ENCODE data around the gene NOP53. TPM values are rescaled to one million over a fixed set of nuclear protein-coding genes. Genes with fewer than 3 reads are reported as not detected.
"Not testable (repeated sequence)": the region's sequence is repeated elsewhere in the genome, so short reads cannot be mapped to it uniquely, and the experiment has no call there.

NOP53 gene
- polyA plus RNA-seq, 10 donors: 398 to 594 (median 527) TPM

- DNase-seq: no peak
Observed at GRCh38 chr19:47750752-47751151, 5.4 kb downstream of the NOP53 start.

- DNase-seq: no peak
Observed at GRCh38 chr19:47752440-47753211, 7.3 kb downstream of the NOP53 start.

- DNase-seq: no peak
Observed at GRCh38 chr19:47754206-47755064, 9.1 kb downstream of the NOP53 start.

GRCh38 chr19:47755065-47755761, 9.9 kb downstream of the NOP53 start:
- DNase-seq: no peak

- DNase-seq: no peak
Observed at GRCh38 chr19:47755762-47756626, 10.6 kb downstream of the NOP53 start.

- DNase-seq: no peak
Observed at GRCh38 chr19:47756627-47756929, 11.2 kb downstream of the NOP53 start.

- no peak for DNase-seq
Observed at GRCh38 chr19:47756953-47757608, 11.7 kb downstream of the NOP53 start.

GRCh38 chr19:47757617-47758442, 12.5 kb downstream of the NOP53 start:
- DNase-seq: no peak

GRCh38 chr19:47758443-47758804, 13.1 kb downstream of the NOP53 start:
- DNase-seq: no peak

GRCh38 chr19:47760632-47760999, 15.3 kb downstream of the NOP53 start:
- DNase-seq: no peak

- DNase-seq: no peak
Observed at GRCh38 chr19:47761566-47761965, 16.2 kb downstream of the NOP53 start.

GRCh38 chr19:47762151-47762550, 16.8 kb downstream of the NOP53 start:
- DNase-seq: no peak

- DNase-seq: peak in 1 of 3 donors; percentile 61
Observed at GRCh38 chr19:47762615-47763308, 17.4 kb downstream of the NOP53 start.

GRCh38 chr19:47764705-47765104, 19.4 kb downstream of the NOP53 start:
- not testable (repeated sequence) for DNase-seq

GRCh38 chr19:47765523-47766358, 20.4 kb downstream of the NOP53 start:
- peak in 2 of 3 donors; percentile 57 to 73 for DNase-seq

GRCh38 chr19:47766359-47766620, 20.9 kb downstream of the NOP53 start:
- no peak for DNase-seq

- DNase-seq: no peak
Observed at GRCh38 chr19:47766670-47767069, 21.3 kb downstream of the NOP53 start.

GRCh38 chr19:47767349-47767748, 22.0 kb downstream of the NOP53 start:
- DNase-seq: no peak

- no peak for DNase-seq
Observed at GRCh38 chr19:47768604-47769003, 23.3 kb downstream of the NOP53 start.

Data from muscle of back (tissue), 11 donors.